SU-DHL-6 (cell line): Measurements from ENCODE around the gene SP7.

Experiments used
- H2AFZ ChIP-seq: fragments of 200-600 bp; sonication (generic); 2 replicates; pipeline ENCODE4 v1.6.1; 2014; ENCODE audit warnings: low read depth, mild to moderate bottlenecking, moderate library complexity, mixed read lengths, antibody characterized with exemption, low read length; ENCODE audit not compliant: severe bottlenecking
- H3F3A ChIP-seq: fragments of 200-600 bp; shearing (Covaris generic); 2 replicates; pipeline ENCODE4 v1.6.0; 2016; ENCODE audit warnings: antibody characterized with exemption, mild to moderate bottlenecking; ENCODE audit not compliant: insufficient read depth
- H3K27ac ChIP-seq: fragments of 200-600 bp; sonication (generic); 2 replicates; pipeline ENCODE4 v1.5.1; 2016; ENCODE audit warnings: low read depth, mild to moderate bottlenecking, low read length, moderate library complexity, mixed read lengths
- H3K27me3 ChIP-seq: fragments of 200-600 bp; sonication (generic), shearing (Covaris generic); 2 replicates; pipeline ENCODE4 v1.6.0; 2014; ENCODE audit warnings: mild to moderate bottlenecking, low read length
- H3K36me3 ChIP-seq: fragments of 200-600 bp; sonication (generic); 2 replicates; pipeline ENCODE4 v1.6.1; 2014; ENCODE audit warnings: mild to moderate bottlenecking, low read length, mixed read lengths
- H3K4me2 ChIP-seq: fragments of 300-600, 200-600 bp; shearing (Covaris generic), sonication (generic); 2 replicates; pipeline ENCODE4 v1.6.0; 2014; ENCODE audit warnings: low read length, low read depth, mild to moderate bottlenecking; ENCODE audit not compliant: poor library complexity, severe bottlenecking
- H3K4me3 ChIP-seq: fragments of 200-600 bp; sonication (generic); 2 replicates; pipeline ENCODE4 v1.5.1; 2014; ENCODE audit warnings: antibody characterized with exemption, low read length, mild to moderate bottlenecking, mixed read lengths; ENCODE audit not compliant: insufficient read depth, poor library complexity, severe bottlenecking
- H3K79me2 ChIP-seq: fragments of 200-600 bp; sonication (generic); 2 replicates; pipeline ENCODE4 v1.6.1; 2014; ENCODE audit warnings: mild to moderate bottlenecking, low read length, moderate library complexity; ENCODE audit not compliant: insufficient read depth
- H3K9ac ChIP-seq: fragments of 200-600 bp; sonication (generic); 2 replicates; pipeline ENCODE4 v1.7.0; 2014; ENCODE audit warnings: mild to moderate bottlenecking, low read length
- H3K9me2 ChIP-seq: fragments of 200-600 bp; sonication (generic); replicated peaks from 2 replicates; pipeline ENCODE4 v1.6.1; 2014; ENCODE audit warnings: low read length; ENCODE audit not compliant: insufficient read depth
- H3K9me3 ChIP-seq: fragments of 200-600 bp; sonication (generic); 2 replicates; pipeline ENCODE4 v1.6.1; 2014; ENCODE audit warnings: low read length, mixed read lengths; ENCODE audit not compliant: insufficient read depth
- H4K20me1 ChIP-seq: fragments of 200-600 bp; sonication (generic); 2 replicates; pipeline ENCODE4 v1.6.1; 2014; ENCODE audit warnings: low read depth, mild to moderate bottlenecking, antibody characterized with exemption, low read length, moderate library complexity, mixed read lengths
- CTCF ChIP-seq: fragments of 200-600 bp; sonication (generic); IDR thresholded peaks from one replicate; pipeline ENCODE4 v1.5.1; 2017; ENCODE audit warnings: antibody characterized with exemption, mild to moderate bottlenecking, low read length, moderate library complexity; ENCODE audit not compliant: insufficient read depth, poor library complexity, severe bottlenecking
- EZH2phosphoT487 ChIP-seq: fragments of 200-600 bp; sonication (generic), shearing (Covaris generic); conservative IDR thresholded peaks from 2 replicates; pipeline ENCODE4 v1.6.1; 2018; ENCODE audit warnings: mild to moderate bottlenecking, antibody characterized with exemption, low read length, moderate library complexity, mixed read lengths

Gene SP7

DNA sequence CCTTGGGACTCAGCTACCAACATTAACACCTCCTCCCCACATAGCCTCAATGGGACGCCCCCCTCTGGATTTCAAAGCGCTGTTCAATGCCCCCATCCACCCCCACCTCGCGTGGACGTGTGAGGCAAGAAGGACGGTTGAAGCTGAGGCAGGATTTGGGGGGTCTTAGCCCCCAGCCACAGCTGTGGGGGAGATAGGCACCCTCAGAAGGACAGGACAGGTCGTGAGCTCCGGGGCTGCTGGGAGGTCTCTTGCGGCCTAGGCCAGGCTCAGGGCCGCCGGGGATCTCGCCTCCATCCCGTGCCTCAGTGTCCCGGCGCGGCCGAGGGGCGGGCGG is 8.3 kb upstream of the SP7 start:
- H3K9ac ChIP-seq = no peak overlapping the region
- no peaks in the 10 kb centered on the region for H3K27me3 ChIP-seq
- H3K27ac ChIP-seq = no peak overlapping the region
- no peak overlapping the region for H3K4me3 ChIP-seq
- no peaks in the 10 kb centered on the region for H3K79me2 ChIP-seq
- TF ChIP-seq CTCF = no peak
- no peak for TF ChIP-seq EZH2phosphoT487
- H2AFZ ChIP-seq = no peak overlapping the region
- no peaks in the 10 kb centered on the region for H3K9me2 ChIP-seq
- peak overlapping the region; percentile 89 for H3K4me2 ChIP-seq
- 0 out of 2 replicates have a peak, but pooled peaks cover 6% of the 10 kb centered on the region for H3F3A ChIP-seq
- H3K9me3 ChIP-seq = no peaks in the 10 kb centered on the region
- no peaks in the 10 kb centered on the region for H3K36me3 ChIP-seq
- no peaks in the 10 kb centered on the region for H4K20me1 ChIP-seq

- no peaks in the 10 kb centered on the region for H3K79me2 ChIP-seq
- H3K9ac ChIP-seq = no peak overlapping the region
- H2AFZ ChIP-seq = no peak overlapping the region
- no peaks in the 10 kb centered on the region for H3K9me2 ChIP-seq
- 0 out of 2 replicates have a peak, but pooled peaks cover 6% of the 10 kb centered on the region for H3F3A ChIP-seq
- H3K4me3 ChIP-seq = no peak overlapping the region
- no peaks in the 10 kb centered on the region for H3K9me3 ChIP-seq
- H3K27ac ChIP-seq = no peak overlapping the region
- no peaks in the 10 kb centered on the region for H3K36me3 ChIP-seq
- no peak overlapping the region for H3K4me2 ChIP-seq
- H3K27me3 ChIP-seq = no peaks in the 10 kb centered on the region
- no peak for TF ChIP-seq CTCF
- no peak for TF ChIP-seq EZH2phosphoT487
- H4K20me1 ChIP-seq = no peaks in the 10 kb centered on the region
Observed at GRCh38 chr12:53343969-53344368, 7.8 kb upstream of the SP7 start.

DNA sequence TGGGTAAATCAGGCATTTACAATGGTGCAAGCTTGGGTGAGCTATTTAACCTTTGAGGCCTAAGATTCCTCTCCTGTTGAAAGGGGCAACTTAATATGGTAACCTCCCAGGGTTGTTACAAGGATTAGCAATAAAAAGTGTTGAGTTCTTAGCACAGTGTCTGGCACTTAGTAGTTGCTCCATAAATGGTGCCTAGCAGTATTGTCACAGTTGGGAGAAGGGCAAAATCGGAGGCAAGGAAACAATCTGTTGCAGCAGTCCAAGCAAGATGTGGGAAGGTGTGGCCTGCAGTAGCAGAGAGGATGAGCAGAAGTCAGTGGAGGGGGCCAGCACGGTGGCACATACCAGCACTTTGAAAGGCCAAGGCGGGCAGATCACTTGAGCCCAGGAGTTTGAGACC is 7.3 kb upstream of the SP7 start:
- Histone ChIP-seq H3K9me2 (no peaks in the 10 kb centered on the region), H3K27me3 (no peaks in the 10 kb centered on the region), H3K9me3 (no peaks in the 10 kb centered on the region), H3K36me3 (no peaks in the 10 kb centered on the region), H3K79me2 (no peaks in the 10 kb centered on the region), H3F3A (0 out of 2 replicates have a peak, but pooled peaks cover 6% of the 10 kb centered on the region), H3K9ac (no peak overlapping the region), H3K4me3 (no peak overlapping the region), H3K4me2 (no peak overlapping the region), H2AFZ (no peak overlapping the region), H4K20me1 (no peaks in the 10 kb centered on the region), H3K27ac (no peak overlapping the region)
- TF ChIP-seq CTCF (no peak), EZH2phosphoT487 (no peak)
